ENCODE data around the gene KCNT2. TPM values are rescaled to one million over a fixed set of nuclear protein-coding genes. Genes with fewer than 3 reads are reported as not detected.

Gene KCNT2
- total RNA-seq, 2 experiments from 2014 or later: not detected

GRCh38 chr1:196376630-196377328 lies 231.5 kb downstream of the KCNT2 start:
- TF ChIP-seq EZH2phosphoT487 (IDR thresholded peaks at IDR 0.05; ENCODE audit: borderline replicate concordance, low read depth, low read length) (no peak), CTCF (conservative IDR thresholded peaks at IDR 0.05; ENCODE audit: low read length) (no peak)
- BruUV-seq (replicated peaks): no TSS peak
- H3K36me3 ChIP-seq (ENCODE audit: insufficient read depth, low read length): no peaks in the 10 kb centered on the region
- H3K4me3 ChIP-seq (ENCODE audit: low read depth, low read length, poor library complexity, severe bottlenecking): no peak overlapping the region
- H3K79me2 ChIP-seq (ENCODE audit: insufficient read depth, low read depth, low read length): no peaks in the 10 kb centered on the region
- no peak overlapping the region for H2AFZ ChIP-seq (ENCODE audit: low read length)
- DNase-seq (ENCODE audit: low spot score): no peak
- H4K20me1 ChIP-seq (ENCODE audit: insufficient read depth, low read length): no peaks in the 10 kb centered on the region
- H3K9me3 ChIP-seq (ENCODE audit: low read length): no peaks in the 10 kb centered on the region
- ChIA-PET CTCF (ENCODE audit: unreplicated experiment) (no interaction called here), POLR2A (no interaction called here)
- intact Hi-C loops (cut with micrococcal nuclease; ENCODE audit: unreplicated experiment): loop anchor here (5.0 kb wide), 1 partner anchor 224 kb away; no protein-coding TSS in a partner anchor
- no peak overlapping the region for H3K4me2 ChIP-seq (ENCODE audit: low read length)
- H3K27ac ChIP-seq (ENCODE audit: low read depth, low read length, poor library complexity, severe bottlenecking): no peak overlapping the region
- no peaks in the 10 kb centered on the region for H3K9me2 ChIP-seq (ENCODE audit: insufficient read depth, low read length)
- H3K4me1 ChIP-seq (ENCODE audit: insufficient read depth, low read length, poor library complexity, severe bottlenecking): no peaks in the 10 kb centered on the region

GRCh38 chr1:196373798-196374197 lies 234.4 kb downstream of the KCNT2 start:
- intact Hi-C loops (cut with micrococcal nuclease; ENCODE audit: unreplicated experiment): no loop called here
- no peaks in the 10 kb centered on the region for H4K20me1 ChIP-seq (ENCODE audit: insufficient read depth, low read length)
- TF ChIP-seq EZH2phosphoT487 (IDR thresholded peaks at IDR 0.05; ENCODE audit: borderline replicate concordance, low read depth, low read length) (no peak), CTCF (conservative IDR thresholded peaks at IDR 0.05; ENCODE audit: low read length) (no peak)
- no peak overlapping the region for H3K4me3 ChIP-seq (ENCODE audit: low read depth, low read length, poor library complexity, severe bottlenecking)
- DNase-seq (ENCODE audit: low spot score): no peak
- H3K9me3 ChIP-seq (ENCODE audit: low read length): no peaks in the 10 kb centered on the region
- no TSS peak for BruUV-seq (replicated peaks)
- H3K36me3 ChIP-seq (ENCODE audit: insufficient read depth, low read length): no peaks in the 10 kb centered on the region
- no peaks in the 10 kb centered on the region for H3K9me2 ChIP-seq (ENCODE audit: insufficient read depth, low read length)
- H3K4me1 ChIP-seq (ENCODE audit: insufficient read depth, low read length, poor library complexity, severe bottlenecking): no peaks in the 10 kb centered on the region
- H3K27ac ChIP-seq (ENCODE audit: low read depth, low read length, poor library complexity, severe bottlenecking): no peak overlapping the region
- ChIA-PET POLR2A (interaction anchor here (0.7 kb wide), 1 partner anchor 240 kb away, joined by 3 read pairs; no protein-coding TSS in a partner anchor), CTCF (ENCODE audit: unreplicated experiment) (no interaction called here)
- H3K4me2 ChIP-seq (ENCODE audit: low read length): no peak overlapping the region
- no peaks in the 10 kb centered on the region for H3K79me2 ChIP-seq (ENCODE audit: insufficient read depth, low read depth, low read length)
- H2AFZ ChIP-seq (ENCODE audit: low read length): no peak overlapping the region

GRCh38 chr1:196372896-196373536 lies 235.2 kb downstream of the KCNT2 start:
- no TSS peak for BruUV-seq (replicated peaks)
- POLR2A ChIA-PET: no interaction called here
- H3K9me3 ChIP-seq (ENCODE audit: low read length): no peaks in the 10 kb centered on the region
- H3K36me3 ChIP-seq (ENCODE audit: insufficient read depth, low read length): no peaks in the 10 kb centered on the region
- H3K9me2 ChIP-seq (ENCODE audit: insufficient read depth, low read length): no peaks in the 10 kb centered on the region
- no peak overlapping the region for H3K27ac ChIP-seq (ENCODE audit: low read depth, low read length, poor library complexity, severe bottlenecking)
- no peaks in the 10 kb centered on the region for H3K4me1 ChIP-seq (ENCODE audit: insufficient read depth, low read length, poor library complexity, severe bottlenecking)
- no peak overlapping the region for H2AFZ ChIP-seq (ENCODE audit: low read length)
- CTCF ChIA-PET (ENCODE audit: unreplicated experiment): no interaction called here
- H4K20me1 ChIP-seq (ENCODE audit: insufficient read depth, low read length): no peaks in the 10 kb centered on the region
- TF ChIP-seq CTCF (conservative IDR thresholded peaks at IDR 0.05; ENCODE audit: low read length) (peak; percentile 85), EZH2phosphoT487 (IDR thresholded peaks at IDR 0.05; ENCODE audit: borderline replicate concordance, low read depth, low read length) (no peak)
- no peak overlapping the region for H3K4me3 ChIP-seq (ENCODE audit: low read depth, low read length, poor library complexity, severe bottlenecking)
- intact Hi-C loops (cut with micrococcal nuclease; ENCODE audit: unreplicated experiment): no loop called here
- DNase-seq (ENCODE audit: low spot score): peak; percentile 35
- no peak overlapping the region for H3K4me2 ChIP-seq (ENCODE audit: low read length)
- H3K79me2 ChIP-seq (ENCODE audit: insufficient read depth, low read depth, low read length): no peaks in the 10 kb centered on the region
